NB4 (cell line): ENCODE data around the gene ZNF582.
A peak's percentile ranks its signal among the peaks of the same experiment; 100 is the strongest.
"Not testable (repeated sequence)": the region's sequence is repeated elsewhere in the genome, so short reads cannot be mapped to it uniquely, and the experiment has no call there.

Experiments
- DNase-seq: peaks from one replicate; pipeline ENCODE4 v3.0.0; 2010; ENCODE audit warnings: low read depth
- H3K4me3 ChIP-seq: one replicate; pipeline ENCODE4 v1.5.1; 2011; ENCODE audit warnings: mild to moderate bottlenecking, low read depth, low read length, moderate library complexity
- CTCF ChIP-seq: IDR thresholded peaks from one replicate; pipeline ENCODE4 v1.5.1; 2012; ENCODE audit warnings: low read depth, low read length
- MAX ChIP-seq: IDR thresholded peaks from 2 replicates; pipeline ENCODE4 v1.6.1; 2011; ENCODE audit warnings: low read depth, low read length
- MYC ChIP-seq: IDR thresholded peaks from 2 replicates; pipeline ENCODE4 v1.6.1; 2011; ENCODE audit warnings: low read depth, low read length
- POLR2A ChIP-seq: IDR thresholded peaks from 2 replicates; pipeline ENCODE4 v1.6.1; 2011; ENCODE audit warnings: mild to moderate bottlenecking; ENCODE audit not compliant: insufficient read length; ENCODE audit errors: extremely low read depth

Gene ZNF582

GRCh38 chr19:56341948-56342347 lies 51.4 kb downstream of the ZNF582 start:
- TF ChIP-seq CTCF (no peak), MYC (no peak), POLR2A (no peak), MAX (no peak)
- H3K4me3 ChIP-seq = no peak overlapping the region
- DNase-seq = no peak

GRCh38 chr19:56339031-56339430 lies 54.3 kb downstream of the ZNF582 start:
- DNase-seq, H3K4me3 ChIP-seq: not testable (repeated sequence)

- H3K4me3 ChIP-seq, DNase-seq: not testable (repeated sequence)
Measured at GRCh38 chr19:56337077-56337476, 56.3 kb downstream of the ZNF582 start.

GRCh38 chr19:56335371-56335770 lies 58.0 kb downstream of the ZNF582 start:
- DNase-seq, H3K4me3 ChIP-seq: not testable (repeated sequence)

- peak; percentile 51 for TF ChIP-seq CTCF
- no peak for TF ChIP-seq MAX
- H3K4me3 ChIP-seq = no peak overlapping the region
- DNase-seq = peak; percentile 60
Measured at GRCh38 chr19:56333506-56333905, 59.8 kb downstream of the ZNF582 start.
